ENCODE results near the gene KCNJ6.

Gene KCNJ6

GRCh38 chr21:37660709-37661108, 255.5 kb downstream of the KCNJ6 start:
- no peak for TF ChIP-seq CTCF (IDR thresholded peaks at IDR 0.05; ENCODE audit: insufficient read depth, low read length, poor library complexity, severe bottlenecking)
- TF ChIP-seq EZH2phosphoT487 (conservative IDR thresholded peaks at IDR 0.05; ENCODE audit: low read length), result no peak
- H3F3A ChIP-seq (ENCODE audit: insufficient read depth), result no peaks in the 10 kb centered on the region
- no peak overlapping the region for H2AFZ ChIP-seq (ENCODE audit: low read depth, low read length, severe bottlenecking)
- H3K4me2 ChIP-seq (ENCODE audit: low read depth, low read length, poor library complexity, severe bottlenecking), result no peak overlapping the region
- no peaks in the 10 kb centered on the region for H3K79me2 ChIP-seq (ENCODE audit: insufficient read depth, low read length)
- H3K4me3 ChIP-seq (ENCODE audit: insufficient read depth, low read length, poor library complexity, severe bottlenecking), result no peak overlapping the region
- no peak overlapping the region for H3K27ac ChIP-seq (ENCODE audit: low read depth, low read length)
- H3K9me2 ChIP-seq (replicated peaks; ENCODE audit: insufficient read depth, low read length), result no peaks in the 10 kb centered on the region
- no peaks in the 10 kb centered on the region for H3K9me3 ChIP-seq (ENCODE audit: insufficient read depth, low read length)
- H4K20me1 ChIP-seq (ENCODE audit: low read depth, low read length), result no peaks in the 10 kb centered on the region
- H3K9ac ChIP-seq (ENCODE audit: low read length), result no peak overlapping the region
- no peaks in the 10 kb centered on the region for H3K27me3 ChIP-seq (ENCODE audit: low read length)
- no peaks in the 10 kb centered on the region for H3K36me3 ChIP-seq (ENCODE audit: low read length)

- no peak overlapping the region for H3K4me2 ChIP-seq (ENCODE audit: low read depth, low read length, poor library complexity, severe bottlenecking)
- no peaks in the 10 kb centered on the region for H3F3A ChIP-seq (ENCODE audit: insufficient read depth)
- H3K9me3 ChIP-seq (ENCODE audit: insufficient read depth, low read length), result no peaks in the 10 kb centered on the region
- no peak overlapping the region for H3K4me3 ChIP-seq (ENCODE audit: insufficient read depth, low read length, poor library complexity, severe bottlenecking)
- no peaks in the 10 kb centered on the region for H4K20me1 ChIP-seq (ENCODE audit: low read depth, low read length)
- no peak overlapping the region for H3K9ac ChIP-seq (ENCODE audit: low read length)
- H3K79me2 ChIP-seq (ENCODE audit: insufficient read depth, low read length), result no peaks in the 10 kb centered on the region
- no peaks in the 10 kb centered on the region for H3K27me3 ChIP-seq (ENCODE audit: low read length)
- no peak overlapping the region for H3K27ac ChIP-seq (ENCODE audit: low read depth, low read length)
- no peak for TF ChIP-seq CTCF (IDR thresholded peaks at IDR 0.05; ENCODE audit: insufficient read depth, low read length, poor library complexity, severe bottlenecking)
- TF ChIP-seq EZH2phosphoT487 (conservative IDR thresholded peaks at IDR 0.05; ENCODE audit: low read length), result no peak
- H2AFZ ChIP-seq (ENCODE audit: low read depth, low read length, severe bottlenecking), result no peak overlapping the region
- H3K36me3 ChIP-seq (ENCODE audit: low read length), result no peaks in the 10 kb centered on the region
- H3K9me2 ChIP-seq (replicated peaks; ENCODE audit: insufficient read depth, low read length), result no peaks in the 10 kb centered on the region
These were observed 256.4 kb downstream of the KCNJ6 start for GRCh38 chr21:37659874-37660273.

- no peak for TF ChIP-seq EZH2phosphoT487 (conservative IDR thresholded peaks at IDR 0.05; ENCODE audit: low read length)
- TF ChIP-seq CTCF (IDR thresholded peaks at IDR 0.05; ENCODE audit: insufficient read depth, low read length, poor library complexity, severe bottlenecking), result no peak
These were observed 257.3 kb downstream of the KCNJ6 start for GRCh38 chr21:37658817-37659458.

More at GRCh38 chr21:37658817-37659458, 257.3 kb downstream of the KCNJ6 start:
- no peaks in the 10 kb centered on the region for H3K9me2 ChIP-seq (replicated peaks; ENCODE audit: insufficient read depth, low read length)
- H3K9me3 ChIP-seq (ENCODE audit: insufficient read depth, low read length), result no peaks in the 10 kb centered on the region
- no peak overlapping the region for H2AFZ ChIP-seq (ENCODE audit: low read depth, low read length, severe bottlenecking)
- H3K79me2 ChIP-seq (ENCODE audit: insufficient read depth, low read length), result no peaks in the 10 kb centered on the region
- no peak overlapping the region for H3K4me3 ChIP-seq (ENCODE audit: insufficient read depth, low read length, poor library complexity, severe bottlenecking)
- H3K36me3 ChIP-seq (ENCODE audit: low read length), result no peaks in the 10 kb centered on the region
- no peak overlapping the region for H3K27ac ChIP-seq (ENCODE audit: low read depth, low read length)
- H3K4me2 ChIP-seq (ENCODE audit: low read depth, low read length, poor library complexity, severe bottlenecking), result no peak overlapping the region
- no peaks in the 10 kb centered on the region for H3K27me3 ChIP-seq (ENCODE audit: low read length)
- no peak overlapping the region for H3K9ac ChIP-seq (ENCODE audit: low read length)
- H3F3A ChIP-seq (ENCODE audit: insufficient read depth), result no peaks in the 10 kb centered on the region
- H4K20me1 ChIP-seq (ENCODE audit: low read depth, low read length), result no peaks in the 10 kb centered on the region

All from SU-DHL-6 (cell line).